Glomerular visceral epithelial cell (primary cell): Measurements from ENCODE around the gene ITGA7.

ENCODE experiments used
- DNase-seq: peaks from one replicate; pipeline ENCODE4 v3.0.0-alpha.2; 2016; ENCODE audit errors: extremely low spot score

The ITGA7 gene

GRCh38 chr12:55700255-55701018 lies 7.3 kb downstream of the ITGA7 start:
- DNase-seq: peak; percentile 58

GRCh38 chr12:55699471-55700055 lies 8.1 kb downstream of the ITGA7 start:
- DNase-seq: no peak

- DNase-seq: no peak
These were observed 8.7 kb downstream of the ITGA7 start for GRCh38 chr12:55698965-55699364.

GRCh38 chr12:55698241-55698955 lies 9.3 kb downstream of the ITGA7 start:
- DNase-seq: no peak

GRCh38 chr12:55697686-55698085 lies 10.0 kb downstream of the ITGA7 start:
- no peak for DNase-seq

- no peak for DNase-seq
These were observed 10.8 kb downstream of the ITGA7 start for GRCh38 chr12:55696796-55697462.

- no peak for DNase-seq
These were observed 11.6 kb downstream of the ITGA7 start for GRCh38 chr12:55696141-55696540.

GRCh38 chr12:55695349-55695748 lies 12.4 kb downstream of the ITGA7 start:
- DNase-seq: no peak

- no peak for DNase-seq
These were observed 13.1 kb downstream of the ITGA7 start for GRCh38 chr12:55694651-55695050.

- DNase-seq: no peak
These were observed 13.6 kb downstream of the ITGA7 start for GRCh38 chr12:55694188-55694515.

- DNase-seq: no peak
These were observed 14.1 kb downstream of the ITGA7 start for GRCh38 chr12:55693323-55694187.

- DNase-seq: no peak
These were observed 14.9 kb downstream of the ITGA7 start for GRCh38 chr12:55692631-55693322.

- DNase-seq: no peak
These were observed 18.7 kb downstream of the ITGA7 start for GRCh38 chr12:55688716-55689655.

GRCh38 chr12:55687746-55688145 lies 20.0 kb downstream of the ITGA7 start:
- no peak for DNase-seq

- no peak for DNase-seq
These were observed 21.2 kb downstream of the ITGA7 start for GRCh38 chr12:55686366-55687010.

- no peak for DNase-seq
These were observed 22.0 kb downstream of the ITGA7 start for GRCh38 chr12:55685671-55686070.

- DNase-seq: no peak
These were observed 22.8 kb downstream of the ITGA7 start for GRCh38 chr12:55684761-55685370.

- no peak for DNase-seq
These were observed 24.0 kb downstream of the ITGA7 start for GRCh38 chr12:55683676-55684075.
